Naive thymus-derived CD8-positive, alpha-beta T cell (primary cell): ENCODE data around the gene FGD4. TPM values are rescaled to one million over a fixed set of nuclear protein-coding genes. Genes with fewer than 3 reads are reported as not detected.

Experiments
- ATAC-seq, 2 donors: fragments of 150-1000 bp; cut with Tn5 transposase in 1 of 2; sonication (Bioruptor Pico), chemical (Tn5 transposase) in 1 of 2; 1 replicate in 1 of 2; 2 replicates in 1 of 2; pipeline ENCODE4 v1.10.0; 2021; ENCODE audit warnings: mild to moderate bottlenecking in 2 of 2, moderate library complexity in 2 of 2
- POLR2A ChIA-PET: fragments of 350-600 bp; sonication (Branson Sonifier 250); formaldehyde crosslinking; loops from one replicate; lab custom pipeline; 2021; ENCODE audit warnings: antibody characterized with exemption; lab: Charles Lee
- DNase-seq, 10 donors: peaks; one replicate each; pipeline versions ENCODE4 v3.0.0 to v3.0.0-alpha.2; 2020 to 2022
- H3K27ac Mint-ChIP-seq, 10 donors: one replicate each; pipeline ENCODE4 v1.8.0; 2020 to 2022; ENCODE audit warnings: mild to moderate bottlenecking in 10 of 10, mixed read lengths in 10 of 10, moderate library complexity in 4 of 10, inconsistent platforms in 1 of 10
- H3K27me3 Mint-ChIP-seq, 5 donors: one replicate each; pipeline ENCODE4 v1.8.0; 2021 to 2022; ENCODE audit warnings: mixed read lengths in 5 of 5
- H3K36me3 Mint-ChIP-seq, 3 donors: one replicate each; pipeline ENCODE4 v1.8.0; 2020 to 2022; ENCODE audit warnings: mixed read lengths in 3 of 3, mild to moderate bottlenecking in 2 of 3, inconsistent platforms in 1 of 3
- H3K4me1 Mint-ChIP-seq, 4 donors: one replicate each; pipeline ENCODE4 v1.8.0; 2021 to 2022; ENCODE audit warnings: mixed read lengths in 4 of 4
- H3K4me3 Mint-ChIP-seq, 10 donors: one replicate each; pipeline ENCODE4 v1.8.0; 2020 to 2022; ENCODE audit warnings: mild to moderate bottlenecking in 10 of 10, mixed read lengths in 10 of 10, moderate library complexity in 6 of 10, inconsistent platforms in 1 of 10
- H3K9me3 Mint-ChIP-seq, 9 donors: one replicate each; pipeline ENCODE4 v1.8.0; 2020 to 2022; ENCODE audit warnings: mixed read lengths in 9 of 9, mild to moderate bottlenecking in 3 of 9, inconsistent platforms in 1 of 9, moderate library complexity in 1 of 9
- polyA plus RNA-seq, 3 donors: library from polyadenylated mRNA; unstranded; fragments of 300-500 nt; fragmentation: Illumina TruSeq; gene quantifications; one replicate each; pipeline ENCODE4 v1.2.3, GENCODE V29; 2021
- total RNA-seq, 8 experiments: library from RNA in 2 of 8; stranded (reverse) in 2 of 8; gene quantifications; one replicate each; pipeline ENCODE4 v1.2.3 and lab custom pipeline; 2021 to 2026

The FGD4 gene
- total and polyA plus RNA-seq, 5 experiments from 2014 or later: 0.05 to 0.69 (median 0.39) TPM; not detected in 1

- Mint-ChIP-seq H3K36me3 (peaks cover 0 to 2% (median 0%) of the 10 kb centered on the region in 3 donors), H3K27me3 (peaks cover 1 to 11% (median 7%) of the 10 kb centered on the region in 5 donors), H3K4me1 (no peaks in the 10 kb centered on the region), H3K9me3 (no peaks in the 10 kb centered on the region), H3K27ac (no peak overlapping the region), H3K4me3 (no peak overlapping the region)
- DNase-seq (no peak), ATAC-seq (no peak)
- POLR2A ChIA-PET: no interaction called here
Observed at GRCh38 chr12:32418903-32419519, 19.7 kb downstream of the FGD4 start.

- Mint-ChIP-seq H3K36me3 (peaks cover 0 to 6% (median 0%) of the 10 kb centered on the region in 3 donors), H3K4me3 (no peak overlapping the region), H3K9me3 (peaks cover 0 to 5% (median 0%) of the 10 kb centered on the region in 9 donors), H3K27ac (no peak overlapping the region), H3K4me1 (no peaks in the 10 kb centered on the region), H3K27me3 (peaks cover 2 to 15% (median 9%) of the 10 kb centered on the region in 5 donors)
- POLR2A ChIA-PET: no interaction called here
- DNase-seq (no peak), ATAC-seq (no peak)
Observed at GRCh38 chr12:32419520-32419960, 20.2 kb downstream of the FGD4 start.

GRCh38 chr12:32420356-32420755 is 21.0 kb downstream of the FGD4 start:
- no peak overlapping the region for H3K27ac Mint-ChIP-seq
- DNase-seq (no peak), ATAC-seq (no peak)
- peaks cover 3 to 23% (median 9%) of the 10 kb centered on the region in 5 donors for H3K27me3 Mint-ChIP-seq
- no peaks in the 10 kb centered on the region for H3K4me1 Mint-ChIP-seq
- peaks cover 0 to 6% (median 0%) of the 10 kb centered on the region in 3 donors for H3K36me3 Mint-ChIP-seq
- POLR2A ChIA-PET: no interaction called here
- H3K9me3 Mint-ChIP-seq: peaks cover 0 to 11% (median 2%) of the 10 kb centered on the region in 9 donors
- no peak overlapping the region for H3K4me3 Mint-ChIP-seq

GRCh38 chr12:32423559-32423958 is 24.2 kb downstream of the FGD4 start:
- ATAC-seq: no peak
- H3K27ac Mint-ChIP-seq: no peak overlapping the region
- DNase-seq: no peak
- peaks cover 3 to 35% (median 9%) of the 10 kb centered on the region in 5 donors for H3K27me3 Mint-ChIP-seq
- peaks cover 2 to 43% (median 26%) of the 10 kb centered on the region in 9 donors for H3K9me3 Mint-ChIP-seq
- POLR2A ChIA-PET: interaction anchor here (0.7 kb wide), 1 partner anchor 10 kb away, joined by 3 read pairs; no protein-coding TSS in a partner anchor
- H3K4me1 Mint-ChIP-seq: no peaks in the 10 kb centered on the region
- H3K36me3 Mint-ChIP-seq: peaks cover 0 to 16% (median 7%) of the 10 kb centered on the region in 3 donors
- H3K4me3 Mint-ChIP-seq: no peak overlapping the region

- no peak for DNase-seq
- no peak overlapping the region for H3K27ac Mint-ChIP-seq
- peaks cover 0 to 19% (median 10%) of the 10 kb centered on the region in 3 donors for H3K36me3 Mint-ChIP-seq
- no peak for ATAC-seq
- H3K9me3 Mint-ChIP-seq: peaks cover 9 to 44% (median 28%) of the 10 kb centered on the region in 9 donors
- no peaks in the 10 kb centered on the region for H3K4me1 Mint-ChIP-seq
- H3K27me3 Mint-ChIP-seq: peaks cover 0 to 19% (median 6%) of the 10 kb centered on the region in 5 donors
- POLR2A ChIA-PET: no interaction called here
- no peak overlapping the region for H3K4me3 Mint-ChIP-seq
Observed at GRCh38 chr12:32431025-32431424, 31.7 kb downstream of the FGD4 start.

GRCh38 chr12:32435921-32436705 is 36.8 kb downstream of the FGD4 start:
- no peak for DNase-seq
- Mint-ChIP-seq H3K4me3 (no peak overlapping the region), H3K36me3 (no peaks in the 10 kb centered on the region), H3K27me3 (peaks cover 0 to 3% (median 0%) of the 10 kb centered on the region in 5 donors), H3K9me3 (peaks cover 0 to 2% (median 0%) of the 10 kb centered on the region in 9 donors), H3K27ac (no peak overlapping the region), H3K4me1 (no peaks in the 10 kb centered on the region)
- POLR2A ChIA-PET: interaction anchor here (0.7 kb wide), 1 partner anchor 126 kb away, joined by 5 read pairs; no protein-coding TSS in a partner anchor
- ATAC-seq: no peak

GRCh38 chr12:32437095-32437515 is 37.7 kb downstream of the FGD4 start:
- H3K36me3 Mint-ChIP-seq: no peaks in the 10 kb centered on the region

GRCh38 chr12:32440120-32440865 is 40.9 kb downstream of the FGD4 start:
- H3K4me1 Mint-ChIP-seq: no peaks in the 10 kb centered on the region
- DNase-seq (no peak), ATAC-seq (no peak)
- no peaks in the 10 kb centered on the region for H3K36me3 Mint-ChIP-seq
- H3K27ac Mint-ChIP-seq: no peak overlapping the region
- POLR2A ChIA-PET: no interaction called here
- peaks cover 0 to 3% (median 0%) of the 10 kb centered on the region in 5 donors for H3K27me3 Mint-ChIP-seq
- H3K4me3 Mint-ChIP-seq: no peak overlapping the region
- no peaks in the 10 kb centered on the region for H3K9me3 Mint-ChIP-seq

More at GRCh38 chr12:32437095-32437515, 37.7 kb downstream of the FGD4 start:
- Mint-ChIP-seq H3K27ac (no peak overlapping the region), H3K9me3 (peaks cover 0 to 2% (median 0%) of the 10 kb centered on the region in 9 donors), H3K27me3 (peaks cover 0 to 3% (median 0%) of the 10 kb centered on the region in 5 donors), H3K4me1 (no peaks in the 10 kb centered on the region), H3K4me3 (no peak overlapping the region)
- DNase-seq (no peak), ATAC-seq (no peak)
- POLR2A ChIA-PET: interaction anchor here (0.7 kb wide), 1 partner anchor 127 kb away, joined by 5 read pairs; no protein-coding TSS in a partner anchor

- no peak overlapping the region for H3K4me3 Mint-ChIP-seq
- no peak for ATAC-seq
- H3K27me3 Mint-ChIP-seq: peaks cover 0 to 3% (median 2%) of the 10 kb centered on the region in 5 donors
- H3K9me3 Mint-ChIP-seq: no peaks in the 10 kb centered on the region
- POLR2A ChIA-PET: no interaction called here
- no peak for DNase-seq
- peaks cover 0 to under 1% (median 0%) of the 10 kb centered on the region in 4 donors for H3K4me1 Mint-ChIP-seq
- no peaks in the 10 kb centered on the region for H3K36me3 Mint-ChIP-seq
- no peak overlapping the region for H3K27ac Mint-ChIP-seq
Observed at GRCh38 chr12:32443491-32443890, 44.1 kb downstream of the FGD4 start.

GRCh38 chr12:32444895-32445294 is 45.5 kb downstream of the FGD4 start:
- peaks cover 0 to 2% (median 0%) of the 10 kb centered on the region in 4 donors for H3K4me1 Mint-ChIP-seq
- H3K9me3 Mint-ChIP-seq: no peaks in the 10 kb centered on the region
- no peak overlapping the region for H3K4me3 Mint-ChIP-seq
- no peaks in the 10 kb centered on the region for H3K36me3 Mint-ChIP-seq
- DNase-seq (no peak), ATAC-seq (no peak)
- peaks cover 0 to 3% (median 2%) of the 10 kb centered on the region in 5 donors for H3K27me3 Mint-ChIP-seq
- POLR2A ChIA-PET: no interaction called here
- peak overlapping the region in 1 of 10 donors; percentile 15 for H3K27ac Mint-ChIP-seq

- no peak for ATAC-seq
- no peak for DNase-seq
- Mint-ChIP-seq H3K27ac (no peak overlapping the region), H3K4me3 (no peak overlapping the region), H3K27me3 (peaks cover 0 to 3% (median 2%) of the 10 kb centered on the region in 5 donors), H3K36me3 (no peaks in the 10 kb centered on the region), H3K4me1 (peaks cover 0 to 2% (median 0%) of the 10 kb centered on the region in 4 donors), H3K9me3 (no peaks in the 10 kb centered on the region)
- POLR2A ChIA-PET: no interaction called here
Observed at GRCh38 chr12:32445356-32445755, 46.0 kb downstream of the FGD4 start.
